ENCODE results near the gene MEF2C. TPM values are rescaled to one million over a fixed set of nuclear protein-coding genes. Genes with fewer than 3 reads are reported as not detected.

Gene MEF2C
- polyA plus RNA-seq, 1 donor from 2014 or later = 30.2 TPM

- Histone ChIP-seq H3K4me2 (ENCODE audit: low read length) (no peak overlapping the region), H3K9me2 (ENCODE audit: insufficient read depth, low read length) (no peaks in the 10 kb centered on the region), H4K20me1 (ENCODE audit: insufficient read depth) (no peaks in the 10 kb centered on the region), H3K27ac (ENCODE audit: low read length) (no peak overlapping the region), H3K36me3 (ENCODE audit: insufficient read depth, low read length) (no peaks in the 10 kb centered on the region), H3F3A (ENCODE audit: insufficient read depth, low read length, poor library complexity, severe bottlenecking) (no peaks in the 10 kb centered on the region), H2AFZ (ENCODE audit: low read depth, low read length) (no peak overlapping the region), H3K9me3 (ENCODE audit: low read length) (no peaks in the 10 kb centered on the region), H3K4me3 (ENCODE audit: low read length) (no peak overlapping the region), H3K27me3 (ENCODE audit: insufficient read depth, low read depth, low read length) (no peaks in the 10 kb centered on the region), H3K79me2 (replicated peaks; ENCODE audit: insufficient read depth, low read length) (no peaks in the 10 kb centered on the region), H3K9ac (ENCODE audit: low read length) (no peak overlapping the region)
- TF ChIP-seq REST (IDR thresholded peaks at IDR 0.05; ENCODE audit: borderline replicate concordance) (no peak), MXI1 (conservative IDR thresholded peaks at IDR 0.05; ENCODE audit: poor library complexity, severe bottlenecking) (no peak), RAD21 (conservative IDR thresholded peaks at IDR 0.05) (no peak), CTCF (IDR thresholded peaks at IDR 0.05; ENCODE audit: poor library complexity, severe bottlenecking) (no peak), POLR2AphosphoS5 (IDR thresholded peaks at IDR 0.05) (no peak), EZH2 (IDR thresholded peaks at IDR 0.05; ENCODE audit: borderline replicate concordance, insufficient read depth, low read length, poor library complexity, severe bottlenecking) (no peak), SMC3 (conservative IDR thresholded peaks at IDR 0.05; ENCODE audit: poor library complexity) (no peak), EP300 (conservative IDR thresholded peaks at IDR 0.05; ENCODE audit: poor library complexity, severe bottlenecking) (no peak), TAF1 (IDR thresholded peaks at IDR 0.05; ENCODE audit: low read depth) (no peak)
These were observed 134.3 kb downstream of the MEF2C start for GRCh38 chr5:88748666-88749065.

GRCh38 chr5:88746438-88746882, 136.5 kb downstream of the MEF2C start:
- Histone ChIP-seq H3K9me2 (ENCODE audit: insufficient read depth, low read length) (no peaks in the 10 kb centered on the region), H3K36me3 (ENCODE audit: insufficient read depth, low read length) (no peaks in the 10 kb centered on the region), H3K27ac (ENCODE audit: low read length) (no peak overlapping the region), H2AFZ (ENCODE audit: low read depth, low read length) (no peak overlapping the region), H4K20me1 (ENCODE audit: insufficient read depth) (no peaks in the 10 kb centered on the region), H3K27me3 (ENCODE audit: insufficient read depth, low read depth, low read length) (no peaks in the 10 kb centered on the region), H3K79me2 (replicated peaks; ENCODE audit: insufficient read depth, low read length) (no peaks in the 10 kb centered on the region), H3K9ac (ENCODE audit: low read length) (no peak overlapping the region), H3K4me3 (ENCODE audit: low read length) (no peak overlapping the region), H3K9me3 (ENCODE audit: low read length) (no peaks in the 10 kb centered on the region), H3F3A (ENCODE audit: insufficient read depth, low read length, poor library complexity, severe bottlenecking) (no peaks in the 10 kb centered on the region), H3K4me2 (ENCODE audit: low read length) (no peak overlapping the region)
- TF ChIP-seq EZH2 (IDR thresholded peaks at IDR 0.05; ENCODE audit: borderline replicate concordance, insufficient read depth, low read length, poor library complexity, severe bottlenecking) (no peak), REST (IDR thresholded peaks at IDR 0.05; ENCODE audit: borderline replicate concordance) (no peak), POLR2AphosphoS5 (IDR thresholded peaks at IDR 0.05) (no peak), TAF1 (IDR thresholded peaks at IDR 0.05; ENCODE audit: low read depth) (no peak), RAD21 (conservative IDR thresholded peaks at IDR 0.05) (no peak)
